GM21390 (cell line): ENCODE measurements around the gene KLF2.
"Not testable (repeated sequence)": the region's sequence is repeated elsewhere in the genome, so short reads cannot be mapped to it uniquely, and the experiment has no call there.

Experiments
- ATAC-seq: cut with Tn5 transposase; IDR thresholded peaks from one replicate; pipeline ENCODE4 v1.9.1; 2021; ENCODE audit not compliant: unreplicated experiment

Gene KLF2

DNA sequence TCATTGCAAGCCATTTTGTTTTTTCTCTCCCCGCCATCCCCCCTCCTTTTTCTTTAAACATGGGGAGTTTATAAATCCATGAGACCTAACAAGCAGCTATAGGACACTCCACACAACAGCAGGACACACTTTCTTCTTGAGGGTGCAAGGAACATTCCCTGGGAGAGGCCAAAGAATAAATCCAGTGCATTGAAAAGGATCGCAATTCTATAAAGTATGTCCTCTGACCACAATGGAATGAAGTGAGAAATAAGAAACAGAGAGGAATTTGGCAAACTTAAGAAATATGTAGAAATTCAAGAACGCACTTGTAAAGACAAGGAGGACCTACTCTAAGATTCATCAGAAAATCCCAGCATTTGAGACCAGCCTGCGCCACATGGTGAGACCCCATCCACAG lies 11.9 kb downstream of the KLF2 start:
- no peak for ATAC-seq

DNA sequence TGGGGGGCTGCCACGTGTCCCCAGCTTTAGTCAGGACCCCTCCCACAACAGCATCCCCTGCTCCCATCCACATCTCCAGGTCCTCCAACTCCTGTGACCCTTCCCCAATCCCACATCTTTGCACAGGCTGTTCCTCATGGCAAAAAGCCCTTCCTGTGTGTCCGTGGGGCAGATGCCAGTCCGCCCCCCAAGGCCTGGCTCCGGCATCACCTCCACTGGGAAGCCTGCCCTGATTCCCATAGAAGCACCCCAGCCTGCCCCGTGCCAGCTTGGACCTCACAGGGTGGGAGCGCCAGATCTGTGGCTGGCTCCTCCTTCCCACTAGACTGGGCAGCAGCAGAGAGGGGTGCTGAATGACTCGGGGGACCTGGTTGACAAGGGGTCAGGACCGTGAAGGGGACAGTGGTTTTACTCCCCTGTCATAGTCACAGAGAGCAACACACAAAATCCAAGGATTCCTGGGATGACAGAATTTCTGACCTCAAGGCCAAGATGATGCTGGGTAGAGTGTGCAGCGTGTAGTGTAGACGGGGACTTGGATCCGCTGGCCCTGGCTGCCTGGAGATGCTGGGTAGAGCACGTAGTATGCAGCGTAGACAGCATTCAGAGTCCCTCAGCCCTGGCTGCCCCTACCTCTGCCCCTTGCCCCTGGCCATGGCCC lies 13.3 kb downstream of the KLF2 start:
- ATAC-seq, result no peak

DNA sequence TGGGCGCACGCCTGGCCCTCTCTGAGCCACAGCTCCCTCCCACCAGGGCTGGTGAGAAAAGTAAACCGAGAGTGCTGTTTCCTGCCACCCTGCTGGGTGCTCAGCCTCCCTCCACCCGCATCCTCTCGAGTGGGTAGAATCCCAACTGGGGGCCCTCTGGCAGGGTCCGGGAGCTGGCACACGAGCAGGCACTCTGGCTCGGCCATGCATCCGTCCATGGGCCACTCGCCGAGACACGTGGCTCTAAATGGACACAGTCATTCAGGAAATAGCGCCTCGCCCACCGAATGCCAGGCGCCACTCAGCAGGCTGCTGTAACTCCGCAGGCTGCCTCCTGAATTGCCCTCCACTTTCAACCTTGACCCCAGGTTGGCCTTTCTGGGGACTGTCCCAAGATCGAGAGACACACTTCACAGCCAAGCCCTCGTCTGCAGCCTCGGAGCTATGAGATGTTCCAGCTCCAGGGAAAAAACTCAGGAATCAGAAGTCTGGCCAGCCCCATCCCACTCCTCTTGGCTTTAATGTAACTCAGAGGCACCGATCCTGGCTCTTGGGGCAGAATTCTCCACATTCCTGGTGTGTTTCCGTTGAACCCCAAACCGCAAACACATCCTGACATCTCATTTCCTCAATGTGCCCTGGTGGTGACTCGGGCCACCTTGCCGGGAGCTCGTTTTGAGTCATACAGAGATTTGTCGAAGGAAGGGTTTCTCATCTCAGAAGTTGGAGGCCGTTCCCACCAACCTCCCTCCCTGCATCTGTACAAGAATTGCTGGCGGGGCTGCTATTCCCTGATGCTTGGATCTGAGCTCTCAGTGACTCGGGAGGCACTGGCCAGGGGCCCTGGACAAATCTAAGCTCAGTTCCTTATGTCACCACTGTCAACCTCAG lies 14.1 kb downstream of the KLF2 start:
- no peak for ATAC-seq

DNA sequence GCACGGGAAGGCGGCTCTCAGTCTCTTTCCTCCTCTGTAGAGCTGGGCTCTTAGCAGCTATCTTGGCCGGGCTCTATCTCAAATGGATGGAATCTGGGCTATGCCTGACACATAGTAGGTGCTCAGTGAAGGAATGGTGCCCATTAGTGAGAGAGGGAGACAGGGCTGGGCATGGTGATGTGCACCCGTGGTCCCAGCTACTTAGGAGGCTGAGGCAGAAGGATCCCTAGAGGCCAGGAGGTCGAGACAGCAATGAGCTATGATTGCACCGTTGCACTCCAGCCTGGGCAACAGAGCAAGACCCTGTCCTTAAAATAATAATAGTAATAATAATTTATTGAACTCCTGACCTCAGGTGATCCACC lies 14.7 kb downstream of the KLF2 start:
- ATAC-seq, result no peak

DNA sequence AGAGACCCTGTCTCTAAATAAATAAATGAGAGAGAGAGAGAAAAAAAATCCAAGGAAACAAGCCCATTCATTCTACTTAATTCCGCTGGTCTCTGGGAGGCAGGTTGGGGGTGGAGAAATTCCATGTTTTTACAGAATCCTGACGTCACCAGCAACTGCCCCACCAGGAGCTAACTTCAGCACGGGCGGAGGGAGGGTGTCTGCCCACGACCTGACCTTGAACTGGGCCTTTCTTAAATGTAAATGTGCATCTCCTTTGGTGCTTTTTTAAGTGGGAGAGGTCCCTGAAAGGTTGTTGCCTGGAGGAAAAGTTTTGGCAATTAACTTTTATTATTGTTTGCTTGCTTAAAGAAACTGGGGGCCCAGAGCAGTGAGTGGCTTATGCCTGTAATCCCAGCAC lies 15.5 kb downstream of the KLF2 start:
- no peak for ATAC-seq

DNA sequence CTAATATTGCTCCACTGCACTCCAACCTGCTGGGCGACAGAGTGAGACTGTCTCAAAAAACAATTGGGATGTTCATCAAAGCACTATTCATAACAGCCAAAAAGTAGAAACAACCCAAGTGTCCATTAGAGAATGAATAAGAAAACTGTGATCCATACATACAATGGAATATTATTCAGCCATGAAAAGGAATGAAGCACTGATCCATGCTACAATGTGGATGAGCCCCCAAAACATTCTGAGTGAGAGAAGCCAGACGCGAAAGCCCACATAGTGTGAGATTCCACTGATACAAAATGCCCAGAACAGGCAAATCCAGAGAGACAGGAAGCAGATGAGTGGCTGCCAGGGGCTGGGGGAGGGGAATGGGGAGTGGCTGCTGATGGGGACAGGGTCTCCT lies 16.0 kb downstream of the KLF2 start:
- no peak for ATAC-seq

DNA sequence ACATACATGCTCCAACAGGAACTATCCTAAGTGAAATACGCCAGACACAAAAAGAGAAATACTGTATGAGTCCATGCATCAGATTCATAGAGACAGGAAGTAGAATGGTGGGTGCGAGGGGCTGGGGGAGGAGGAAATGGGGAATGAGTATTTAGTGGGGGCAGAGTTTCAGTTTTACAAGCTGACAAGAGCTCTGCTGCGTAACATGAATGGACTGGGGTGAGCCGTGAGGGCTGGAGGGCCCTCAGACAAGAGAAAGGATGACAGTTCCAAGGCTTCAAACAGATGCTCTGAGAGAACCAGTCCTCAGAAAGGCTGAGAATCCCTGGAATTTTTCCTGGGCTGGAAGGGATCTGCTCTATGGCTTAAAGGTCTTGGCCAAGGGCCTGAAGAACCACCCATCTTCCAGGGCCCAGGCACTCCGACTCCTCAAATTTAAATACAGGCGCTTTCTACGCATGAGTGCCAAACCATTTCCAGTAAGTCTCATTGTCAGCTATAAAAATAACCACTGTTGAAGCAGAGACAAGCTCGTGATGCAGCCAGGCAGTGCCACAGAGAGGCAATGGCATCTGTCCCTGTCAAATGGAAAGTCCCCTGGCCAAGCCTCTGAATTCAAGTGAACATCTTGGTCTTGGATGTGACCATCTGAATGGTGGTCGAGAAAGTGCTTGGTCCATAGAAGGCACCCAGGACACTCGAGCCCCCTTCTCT lies 17.5 kb downstream of the KLF2 start:
- peak; percentile 59 for ATAC-seq

DNA sequence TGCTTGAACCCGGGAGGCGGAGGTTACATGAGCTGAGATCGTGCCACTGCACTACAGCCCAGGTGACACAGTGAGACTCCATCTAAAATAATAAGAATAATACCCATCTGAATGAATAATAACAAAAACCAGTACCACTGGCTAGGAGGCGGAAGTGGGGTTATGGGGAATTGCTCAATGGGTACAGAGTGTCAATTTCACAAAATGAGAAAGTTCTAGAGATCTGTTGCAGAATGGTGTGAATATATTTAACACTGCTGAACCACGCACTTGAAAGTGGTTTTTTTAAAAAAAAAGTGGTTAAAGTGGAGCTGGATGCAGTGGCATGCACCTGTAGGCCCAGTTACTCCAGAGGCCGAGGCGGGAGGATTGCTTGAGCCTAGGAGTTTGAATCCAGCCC lies 18.5 kb downstream of the KLF2 start:
- ATAC-seq, result no peak

DNA sequence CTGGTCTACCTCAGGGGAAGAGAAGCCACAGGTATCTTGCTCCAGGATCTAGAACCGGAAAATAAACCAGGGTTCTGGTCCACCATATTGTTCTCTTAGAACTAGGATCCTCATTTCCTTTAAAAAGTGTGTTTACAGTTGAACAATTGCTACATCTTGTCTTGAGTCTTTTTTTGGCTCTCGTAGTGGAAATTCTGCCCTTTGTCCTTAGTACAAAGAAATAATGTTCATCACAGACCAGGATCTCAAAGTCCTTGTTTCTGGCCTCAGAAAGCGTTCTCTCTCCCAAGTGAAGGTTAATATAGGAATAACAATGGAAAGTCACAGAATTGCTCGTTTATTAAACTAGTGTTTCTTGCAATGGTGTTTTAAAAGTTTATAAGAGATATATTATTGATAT lies 20.8 kb downstream of the KLF2 start:
- ATAC-seq, result no peak

DNA sequence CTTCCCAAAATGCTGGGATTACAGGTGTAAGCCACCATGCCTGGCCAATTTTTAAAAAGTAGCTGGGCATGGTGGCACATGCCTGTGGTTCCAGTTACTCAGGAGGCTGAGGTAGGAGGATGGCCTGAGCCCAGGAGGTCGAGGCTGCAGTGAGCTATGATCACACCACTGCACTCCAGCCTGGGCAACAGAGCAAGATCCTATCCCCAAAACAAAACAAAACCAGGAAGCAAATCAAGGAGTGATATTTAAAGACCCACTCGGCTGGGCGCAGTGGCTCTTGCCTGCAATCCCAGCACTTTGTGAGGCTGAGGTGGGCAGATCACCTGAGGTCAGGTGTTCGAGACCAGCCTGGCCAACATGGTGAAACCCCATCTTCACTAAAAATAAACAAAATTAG lies 22.5 kb downstream of the KLF2 start:
- not testable (repeated sequence) for ATAC-seq

DNA sequence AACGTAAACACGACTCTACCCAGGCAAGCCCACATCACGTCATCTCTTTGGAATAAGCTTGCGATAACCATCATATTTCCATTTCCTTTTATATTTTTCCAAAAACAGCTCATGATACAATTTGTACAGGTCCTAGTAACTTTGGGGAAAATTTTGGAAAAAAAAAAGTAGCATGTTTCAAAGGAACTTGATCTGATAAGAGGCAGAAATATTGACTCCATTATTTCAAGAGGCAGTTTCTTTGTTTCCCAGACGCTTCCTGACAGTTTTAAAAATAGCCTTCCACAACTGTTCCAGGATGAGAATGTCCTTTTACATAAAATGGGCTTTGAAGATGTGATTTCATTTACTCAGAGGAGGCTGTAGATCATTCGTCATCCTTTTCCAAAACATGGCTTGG lies 23.1 kb downstream of the KLF2 start:
- ATAC-seq, result no peak

DNA sequence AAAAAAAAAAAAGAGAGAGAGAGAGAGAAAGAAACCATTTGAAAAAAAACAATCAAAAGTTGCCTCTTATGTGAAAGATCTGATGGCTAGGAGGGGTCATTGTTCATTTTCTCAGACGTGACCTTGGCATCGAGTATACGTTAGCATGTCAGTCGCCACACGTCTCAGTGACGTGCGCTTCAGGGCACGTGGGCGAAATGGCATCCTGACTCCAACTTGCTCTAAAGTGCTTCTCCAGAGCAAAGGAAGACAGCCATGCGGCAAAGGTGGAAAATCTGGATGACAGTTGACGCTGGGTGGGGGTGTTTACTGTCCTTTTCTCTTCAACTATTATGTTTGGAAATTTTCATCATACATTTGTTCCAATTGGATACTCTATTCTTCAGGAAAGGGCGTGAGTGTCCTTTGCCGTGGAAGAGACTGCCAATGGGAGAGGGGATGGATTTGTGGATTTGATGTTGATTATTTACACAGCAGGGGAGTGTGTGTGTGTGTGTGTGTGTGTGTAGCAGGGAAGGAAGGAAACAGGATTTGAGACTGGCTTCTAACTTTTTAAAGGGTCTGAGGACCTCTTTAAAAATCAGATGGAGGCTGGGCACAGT lies 25.0 kb downstream of the KLF2 start:
- ATAC-seq, result no peak

DNA sequence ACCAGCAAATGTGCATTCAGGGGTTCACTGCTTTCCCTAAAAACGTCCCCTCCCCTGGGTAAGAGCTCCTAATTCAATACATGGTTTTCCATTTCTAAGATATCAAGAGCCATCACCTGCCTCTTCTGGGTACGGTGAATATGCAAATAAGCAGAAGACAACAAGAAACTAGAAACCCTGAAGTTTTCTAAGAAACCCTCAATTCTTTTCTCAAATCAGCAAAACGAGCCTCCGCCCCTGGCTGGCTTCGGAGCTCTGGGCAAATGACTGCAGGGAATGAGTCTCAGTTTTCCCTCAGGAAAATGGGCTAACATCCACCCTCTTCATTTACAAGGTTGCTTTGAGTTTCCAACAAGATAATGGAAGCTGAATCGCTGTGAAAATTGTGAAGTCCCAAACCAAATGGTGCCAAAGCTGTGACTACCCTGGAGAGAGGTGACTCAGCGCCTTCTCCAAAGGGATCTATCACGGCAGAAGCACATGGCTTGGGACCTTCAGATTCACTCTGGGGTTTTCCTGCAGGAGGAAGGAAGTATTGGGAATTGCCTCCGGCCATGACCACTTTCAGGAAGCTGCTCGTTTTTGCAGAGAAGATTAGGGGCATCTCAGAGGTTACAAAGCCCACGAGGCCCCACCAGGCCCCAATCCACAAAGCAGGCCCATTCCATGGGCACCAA lies 26.6 kb downstream of the KLF2 start:
- ATAC-seq, result no peak

DNA sequence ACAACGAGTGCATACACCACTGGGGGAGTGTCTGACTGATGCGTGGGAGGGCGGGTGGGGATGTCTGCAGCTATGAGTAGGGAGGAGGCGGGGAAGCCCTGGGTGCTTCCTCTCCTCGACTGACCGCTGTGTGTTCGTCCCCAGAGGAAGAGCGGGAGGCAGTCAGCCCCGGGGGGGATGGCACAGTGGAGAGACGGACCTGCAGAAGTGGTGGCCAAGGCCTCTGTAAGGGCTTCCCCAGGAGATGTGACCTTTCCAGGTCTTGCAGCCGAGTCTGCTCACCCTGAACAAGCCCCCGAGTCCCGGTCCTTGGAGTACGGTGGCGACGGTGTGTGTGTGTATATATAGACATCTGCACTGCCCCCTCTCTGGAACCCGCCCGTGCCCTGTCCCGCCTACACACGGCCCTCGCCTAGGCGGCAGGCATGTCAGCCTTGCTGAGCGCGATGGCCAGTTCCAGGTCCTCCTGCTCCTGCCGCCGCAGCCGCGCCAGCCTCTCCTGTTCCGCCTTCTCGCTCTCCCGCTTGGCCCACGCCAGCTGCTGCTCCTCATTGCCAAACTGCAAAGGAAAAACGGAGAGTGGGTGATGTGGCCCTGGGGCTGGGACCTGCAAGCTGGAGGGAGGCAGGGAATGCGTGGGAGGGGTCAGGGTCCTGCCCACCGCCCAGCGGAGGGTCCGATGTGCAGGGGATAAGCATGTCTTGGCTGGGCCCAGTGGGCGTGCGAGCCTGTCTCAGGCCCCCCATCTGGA lies 30.8 kb downstream of the KLF2 start:
- no peak for ATAC-seq

DNA sequence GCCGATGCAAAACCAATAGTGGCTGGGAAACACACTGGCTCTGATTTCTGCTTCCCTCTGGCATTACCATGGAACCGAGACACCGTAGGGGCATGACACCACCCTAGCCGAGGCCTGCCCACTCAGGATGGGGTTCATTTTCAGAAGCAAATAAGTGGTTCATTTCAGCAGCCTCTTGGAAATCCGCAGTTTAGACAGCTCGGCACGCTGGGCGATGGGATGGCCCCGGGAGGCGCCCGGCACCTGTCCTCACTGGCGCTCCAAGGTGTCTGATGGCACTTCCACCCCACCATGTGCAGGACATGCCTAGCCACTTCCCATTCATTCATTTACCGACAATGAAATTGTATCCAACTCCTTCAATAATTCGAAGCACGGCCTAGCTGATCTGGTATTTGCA lies 33.8 kb downstream of the KLF2 start:
- no peak for ATAC-seq

DNA sequence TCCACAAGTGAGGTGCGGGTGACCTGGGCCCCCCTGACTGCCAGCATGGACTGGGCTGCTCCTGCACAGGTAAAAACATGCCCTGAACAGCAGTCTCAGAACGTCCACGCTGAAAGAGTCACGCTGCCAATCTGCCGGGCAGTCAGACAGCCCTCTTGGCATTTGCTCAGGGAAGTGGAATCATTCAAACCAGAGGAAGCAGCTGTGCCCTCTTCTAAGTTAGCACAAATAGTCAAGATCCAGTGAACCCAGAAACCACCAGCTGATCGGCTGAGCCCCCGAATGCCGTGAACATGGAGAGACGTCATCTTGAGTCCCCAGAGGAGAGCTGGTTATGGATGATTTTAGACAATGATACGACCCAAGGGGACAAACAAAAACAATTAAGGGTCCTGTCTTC lies 34.4 kb downstream of the KLF2 start:
- ATAC-seq, result no peak

DNA sequence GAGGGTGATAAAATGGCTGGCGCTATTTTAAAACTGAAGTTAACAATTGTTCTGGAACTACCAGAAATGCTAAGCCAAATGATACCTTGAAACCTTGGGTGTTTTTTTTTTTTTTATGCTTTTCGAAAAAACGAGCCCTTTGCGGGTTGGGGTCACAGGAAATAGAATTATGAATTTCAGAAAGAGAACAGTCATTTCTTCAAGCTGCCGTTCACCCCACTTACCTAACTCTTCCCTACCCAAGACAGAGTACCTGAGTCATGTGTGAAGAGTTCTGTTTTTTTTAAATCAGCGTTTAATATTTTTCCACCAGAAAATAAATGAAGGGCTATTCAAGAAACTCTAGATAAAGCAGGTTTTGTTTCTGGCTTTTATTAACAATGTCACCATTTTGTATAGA lies 35.3 kb downstream of the KLF2 start:
- no peak for ATAC-seq

DNA sequence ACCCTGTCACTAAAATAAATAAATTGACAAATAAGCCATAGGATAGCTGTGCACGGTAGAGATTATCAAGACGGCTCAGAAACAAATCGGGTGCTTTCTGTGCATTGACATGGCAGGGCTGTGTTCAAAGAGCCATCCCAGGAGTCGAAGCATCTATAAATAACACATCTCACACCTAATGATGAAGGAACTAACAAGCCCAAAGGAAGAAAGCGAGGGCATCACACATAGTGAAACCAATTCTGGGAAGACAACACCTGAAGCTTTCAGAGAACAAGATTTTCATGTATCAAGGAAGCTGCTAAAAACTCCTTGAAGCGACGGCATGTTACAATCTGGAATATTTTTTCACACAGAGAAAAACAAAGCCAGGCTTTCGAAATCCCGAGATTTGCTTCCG lies 36.1 kb downstream of the KLF2 start:
- ATAC-seq, result no peak

DNA sequence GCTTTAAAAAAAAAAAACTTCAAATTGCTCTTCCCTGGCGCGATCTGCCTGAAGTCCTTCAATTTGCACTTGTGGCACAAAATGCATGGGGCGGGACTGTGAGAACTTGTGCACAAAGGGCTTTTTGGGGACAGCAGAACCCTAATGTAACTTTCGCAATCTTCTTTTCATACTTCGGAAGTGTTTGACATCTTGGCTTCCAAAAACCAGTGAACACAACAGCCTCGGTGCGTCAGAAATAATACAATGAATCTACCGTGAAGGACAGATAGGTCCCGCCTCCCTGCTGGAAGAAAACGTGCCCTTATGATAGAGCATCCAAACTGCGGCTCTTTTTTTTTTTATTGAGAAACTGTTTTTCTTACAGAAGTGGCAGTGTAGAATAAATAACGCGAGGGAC lies 36.6 kb downstream of the KLF2 start:
- no peak for ATAC-seq

DNA sequence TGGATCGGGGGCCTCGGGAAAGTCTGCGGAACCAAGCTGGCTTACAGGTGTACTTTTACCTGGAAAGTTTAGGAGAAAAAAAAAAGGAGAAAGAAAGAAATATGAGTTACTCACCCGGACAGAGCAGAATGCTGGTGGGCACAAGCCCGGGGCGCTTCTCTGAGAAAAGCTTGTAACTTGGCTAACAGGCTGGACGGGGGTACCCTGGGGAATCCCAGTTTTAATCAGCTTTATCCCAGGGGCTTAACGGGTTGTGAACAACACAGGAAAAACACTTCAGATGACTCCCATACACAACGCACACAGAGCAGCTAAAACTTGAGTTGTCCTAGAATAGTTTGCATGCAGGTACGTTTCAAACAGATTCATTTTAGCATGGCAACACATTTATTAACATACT lies 37.3 kb downstream of the KLF2 start:
- ATAC-seq, result no peak
